ENCODE data around the gene STK39.

DNA sequence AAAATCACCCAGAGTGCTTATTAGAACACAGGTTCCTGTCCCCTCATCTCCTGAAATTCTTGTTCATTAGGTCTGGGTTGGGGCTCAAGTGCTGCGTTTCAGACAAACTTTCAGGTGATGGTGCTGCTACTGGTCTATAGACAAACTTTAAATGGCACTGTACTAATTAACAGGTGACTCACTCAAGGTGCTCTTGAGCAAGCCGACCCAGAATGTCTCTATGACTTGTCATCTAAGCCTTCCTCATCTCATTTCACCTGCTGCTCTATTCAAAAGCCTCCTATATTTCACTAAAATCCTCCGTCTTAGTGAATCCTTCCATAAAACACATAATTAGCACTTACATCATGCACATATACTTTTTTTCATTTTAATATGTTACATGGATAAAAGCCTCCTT is 29.9 kb upstream of the STK39 start:
- TF ChIP-seq, protein P1, sequence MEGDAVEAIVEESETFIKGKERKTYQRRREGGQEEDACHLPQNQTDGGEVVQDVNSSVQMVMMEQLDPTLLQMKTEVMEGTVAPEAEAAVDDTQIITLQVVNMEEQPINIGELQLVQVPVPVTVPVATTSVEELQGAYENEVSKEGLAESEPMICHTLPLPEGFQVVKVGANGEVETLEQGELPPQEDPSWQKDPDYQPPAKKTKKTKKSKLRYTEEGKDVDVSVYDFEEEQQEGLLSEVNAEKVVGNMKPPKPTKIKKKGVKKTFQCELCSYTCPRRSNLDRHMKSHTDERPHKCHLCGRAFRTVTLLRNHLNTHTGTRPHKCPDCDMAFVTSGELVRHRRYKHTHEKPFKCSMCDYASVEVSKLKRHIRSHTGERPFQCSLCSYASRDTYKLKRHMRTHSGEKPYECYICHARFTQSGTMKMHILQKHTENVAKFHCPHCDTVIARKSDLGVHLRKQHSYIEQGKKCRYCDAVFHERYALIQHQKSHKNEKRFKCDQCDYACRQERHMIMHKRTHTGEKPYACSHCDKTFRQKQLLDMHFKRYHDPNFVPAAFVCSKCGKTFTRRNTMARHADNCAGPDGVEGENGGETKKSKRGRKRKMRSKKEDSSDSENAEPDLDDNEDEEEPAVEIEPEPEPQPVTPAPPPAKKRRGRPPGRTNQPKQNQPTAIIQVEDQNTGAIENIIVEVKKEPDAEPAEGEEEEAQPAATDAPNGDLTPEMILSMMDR (IDR thresholded peaks at IDR 0.05) = no peak
- no peak for TF ChIP-seq POLR2A (IDR thresholded peaks at IDR 0.05)

Measured in right lobe of liver (tissue), 4 donors.